GM10266 (cell line): ENCODE measurements around the gene ADGRB3.
A peak's percentile ranks its signal among the peaks of the same experiment; 100 is the strongest.

Experiments used
- DNase-seq: peaks from one replicate; pipeline ENCODE4 v3.0.0; 2012; ENCODE audit errors: extremely low spot score
- CTCF ChIP-seq: IDR thresholded peaks from 2 replicates; pipeline ENCODE4 v1.5.1; 2012; ENCODE audit warnings: mild to moderate bottlenecking, low read depth; ENCODE audit not compliant: control insufficient read depth, insufficient read depth; ENCODE audit errors: missing control alignments

Gene ADGRB3

GRCh38 chr6:68941345-68941744 lies 306.3 kb downstream of the ADGRB3 start:
- no peak for DNase-seq
- no peak for TF ChIP-seq CTCF

GRCh38 chr6:68947721-68948120 lies 312.6 kb downstream of the ADGRB3 start:
- no peak for TF ChIP-seq CTCF

DNA sequence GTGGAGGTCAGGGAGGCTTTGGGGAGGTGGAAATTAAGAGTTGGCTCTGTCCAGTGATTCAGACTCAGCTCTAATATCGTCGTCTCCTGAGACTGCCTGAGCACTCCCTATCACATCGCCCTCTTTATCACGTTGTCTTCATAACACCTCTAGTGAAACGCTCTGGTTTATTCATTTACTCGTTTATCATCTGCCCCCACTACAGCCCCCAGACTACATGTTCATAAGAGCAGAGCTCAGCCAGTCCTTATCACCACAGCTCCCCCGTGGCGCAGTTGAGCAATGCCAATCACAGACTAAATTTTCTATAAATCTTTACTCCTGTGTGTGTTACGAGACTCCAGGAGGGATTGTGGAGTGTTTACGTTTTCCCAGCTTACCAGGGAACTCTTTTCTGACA lies 316.2 kb downstream of the ADGRB3 start:
- TF ChIP-seq CTCF = no peak
- no peak for DNase-seq

More at GRCh38 chr6:68947721-68948120, 312.6 kb downstream of the ADGRB3 start:
- DNase-seq = no peak

DNA sequence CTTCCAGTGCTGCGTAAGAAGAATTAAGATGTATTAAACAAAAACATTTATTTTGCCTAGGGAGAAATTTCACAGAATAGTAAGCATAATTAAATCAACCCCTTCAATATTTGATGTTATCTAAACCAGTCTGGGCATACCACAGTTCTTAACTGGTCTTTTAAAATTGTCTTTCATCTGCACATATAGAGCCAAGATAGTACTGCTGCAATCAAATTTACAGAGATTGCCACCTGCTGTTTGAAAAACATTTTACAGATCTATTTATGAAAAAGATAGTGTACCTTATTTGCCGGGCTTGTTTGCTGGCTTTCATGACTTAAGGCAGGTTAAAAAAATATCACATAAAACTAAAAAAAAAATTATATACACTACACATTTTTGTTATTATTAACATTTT lies 323.2 kb downstream of the ADGRB3 start:
- no peak for TF ChIP-seq CTCF

DNA sequence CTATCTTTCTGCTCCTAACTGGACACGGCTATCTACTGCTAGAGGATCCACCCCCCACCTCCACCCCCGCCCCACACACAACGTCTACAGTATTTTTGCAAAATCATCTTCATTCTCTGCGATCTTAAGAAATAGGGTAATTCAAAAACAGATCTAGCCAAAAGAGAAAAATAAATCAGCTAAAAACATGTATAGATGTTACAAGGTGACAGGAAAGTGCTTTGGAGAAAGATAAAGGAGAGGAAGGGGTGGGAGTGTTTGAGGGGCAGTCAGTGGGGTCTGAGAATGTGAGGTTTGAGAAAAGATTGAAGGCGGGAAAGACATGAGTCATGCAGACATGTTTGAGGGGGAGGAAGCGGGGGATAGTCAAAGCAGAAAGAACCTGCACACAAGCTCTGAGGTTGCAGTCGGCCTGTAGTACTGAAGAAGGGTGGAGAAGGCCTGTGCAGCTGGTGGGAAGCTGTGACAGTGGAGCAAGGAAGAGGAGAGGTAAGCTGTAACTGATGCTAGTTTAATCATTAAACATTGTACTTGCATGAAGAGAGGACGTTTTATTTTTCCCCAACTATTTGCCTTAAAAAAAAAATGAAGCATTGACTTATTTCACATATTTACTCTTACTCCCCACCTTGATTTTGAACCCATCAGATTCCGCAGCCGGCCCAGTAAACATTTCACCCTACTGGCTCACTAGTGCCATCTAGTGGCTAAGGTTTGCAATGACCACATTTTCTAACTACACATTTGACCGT lies 332.6 kb downstream of the ADGRB3 start:
- TF ChIP-seq CTCF = peak; percentile 90
- peak; percentile 58 for DNase-seq

More for the DNA sequence above, 323.2 kb downstream of the ADGRB3 start:
- DNase-seq = no peak

GRCh38 chr6:68968301-68968649 lies 333.2 kb downstream of the ADGRB3 start:
- no peak for DNase-seq
- no peak for TF ChIP-seq CTCF

DNA sequence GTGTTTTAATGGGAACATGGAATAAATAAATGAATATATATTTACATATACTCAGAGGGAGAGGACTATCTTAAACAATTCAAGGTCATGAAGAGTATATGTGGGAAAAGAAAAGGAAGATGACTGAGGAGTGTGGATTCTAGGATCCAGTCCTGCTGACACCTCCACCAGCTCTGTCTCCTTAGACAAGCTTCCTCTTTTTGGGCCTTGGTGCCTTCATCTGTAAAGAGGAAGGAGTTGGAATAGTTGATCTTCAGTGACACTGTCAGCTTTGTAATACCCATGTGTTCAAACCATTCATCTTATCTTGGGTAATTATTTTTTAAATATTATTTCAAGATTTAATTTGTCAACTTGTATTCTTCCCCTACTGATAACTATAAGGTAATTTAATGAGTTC lies 338.0 kb downstream of the ADGRB3 start:
- DNase-seq = no peak
- TF ChIP-seq CTCF = no peak
